ENCODE data around the gene LCP2. TPM values are rescaled to one million over a fixed set of nuclear protein-coding genes. Genes with fewer than 3 reads are reported as not detected.

The LCP2 gene
- polyA plus RNA-seq, 2 of the 4 experiments (the other 2 are of a cell fraction), result not detected

GRCh38 chr5:170280011-170280493 is 17.5 kb downstream of the LCP2 start:
- ATAC-seq (no peak; a peak in 1 of 6 replicates), FAIRE-seq (no peak)

GRCh38 chr5:170279459-170279817 is 18.1 kb downstream of the LCP2 start:
- DNase-seq (ENCODE audit: low read depth in 1 of 2, low spot score in 1 of 2) (no peak), ATAC-seq (no peak), FAIRE-seq (no peak)
- no peak overlapping the region; a peak in 1 of 6 replicates for H3K27ac ChIP-seq
- ChIA-PET CTCF (interaction anchor here (0.9 to 1.1 kb wide), 2 partner anchors 13 to 359 kb away, joined by 3 read pairs; no protein-coding TSS in a partner anchor), POLR2A (no interaction called here)
- H3K4me3 ChIP-seq, result no peak overlapping the region
- H3K4me2 ChIP-seq, result no peak overlapping the region
- no peaks in the 10 kb centered on the region for H3K4me1 ChIP-seq
- WGBS (ENCODE audit: missing lambda C conversion rate), result 80% methylated on average over 4 of the region's 4 CpGs
- H3K9me3 ChIP-seq, result peaks cover 12% of the 10 kb centered on the region; the same call in 2 of the 3 replicates
- TF ChIP-seq RFX5 (IDR thresholded peaks at IDR 0.05) (no peak), CBX8 (IDR thresholded peaks at IDR 0.05) (no peak), ATOH8 (CRISPR knock-in tag; IDR thresholded peaks at IDR 0.05; ENCODE audit: low read depth) (no peak), JUNB (IDR thresholded peaks at IDR 0.05) (no peak), EP300 (IDR thresholded peaks at IDR 0.05) (no peak), HMGXB4 (CRISPR knock-in tag; IDR thresholded peaks at IDR 0.05; ENCODE audit: borderline replicate concordance) (no peak)

More at GRCh38 chr5:170280011-170280493, 17.5 kb downstream of the LCP2 start:
- 49% methylated on average over 6 of the region's 6 CpGs for WGBS (ENCODE audit: missing lambda C conversion rate)
- H3K4me2 ChIP-seq, result no peak overlapping the region
- ChIA-PET CTCF (interaction anchor here (0.9 to 1.1 kb wide), 2 partner anchors 12 to 359 kb away, joined by 3 read pairs; no protein-coding TSS in a partner anchor), POLR2A (no interaction called here)
- H3K9me3 ChIP-seq, result peaks cover 16% of the 10 kb centered on the region; the same call in 2 of the 3 replicates
- no peak for DNase-seq (ENCODE audit: low read depth in 1 of 2, low spot score in 1 of 2)
- TF ChIP-seq BCL3 (IDR thresholded peaks at IDR 0.05), result no peak
- TF ChIP-seq RFX5 (IDR thresholded peaks at IDR 0.05), result no peak
- no peak for TF ChIP-seq ZC3H11A (IDR thresholded peaks at IDR 0.05)
- no peak for TF ChIP-seq RCOR1 (IDR thresholded peaks at IDR 0.05; ENCODE audit: low read depth, low read length)
- TF ChIP-seq USF2 (IDR thresholded peaks at IDR 0.05), result no peak
- no peak for TF ChIP-seq MAX (IDR thresholded peaks at IDR 0.05)
- no peak for TF ChIP-seq EHF (CRISPR knock-in tag; IDR thresholded peaks at IDR 0.05)
- no peak for TF ChIP-seq BHLHE40 (IDR thresholded peaks at IDR 0.05; ENCODE audit: low read depth, low read length)
- no peak for TF ChIP-seq ZNF302 (CRISPR knock-in tag; IDR thresholded peaks at IDR 0.05)
- H3K4me3 ChIP-seq, result no peak overlapping the region
- H3K27ac ChIP-seq, result no peak overlapping the region; a peak in 1 of 6 replicates
- H3K4me1 ChIP-seq, result no peaks in the 10 kb centered on the region

GRCh38 chr5:170278611-170279458 is 18.7 kb downstream of the LCP2 start:
- CTCF ChIA-PET, result interaction anchor here (0.5 to 1.1 kb wide), 4 partner anchors 11 to 360 kb away, joined by 3 read pairs; no protein-coding TSS in a partner anchor

More at GRCh38 chr5:170278611-170279458, 18.7 kb downstream of the LCP2 start:
- DNase-seq (ENCODE audit: low read depth in 1 of 2, low spot score in 1 of 2) (no peak), ATAC-seq (no peak), FAIRE-seq (no peak)
- no peak overlapping the region; a peak in 1 of 6 replicates for H3K27ac ChIP-seq
- TF ChIP-seq CHD4 (IDR thresholded peaks at IDR 0.05; ENCODE audit: borderline replicate concordance), result no peak
- no peak for TF ChIP-seq JUNB (IDR thresholded peaks at IDR 0.05)
- no peak for TF ChIP-seq HES2 (IDR thresholded peaks at IDR 0.05)
- TF ChIP-seq FOSB (CRISPR knock-in tag; IDR thresholded peaks at IDR 0.05), result no peak
- peaks cover 6% of the 10 kb centered on the region; the same call in 1 of the 3 replicates for H3K9me3 ChIP-seq
- no peak overlapping the region for H3K4me3 ChIP-seq
- whole genome bisulfite sequencing (ENCODE audit: missing lambda C conversion rate), result 71% methylated on average over 6 of the region's 9 CpGs
- H3K4me2 ChIP-seq, result no peak overlapping the region
- peaks cover 4% of the 10 kb centered on the region; the same call in 2 of the 3 replicates for H3K4me1 ChIP-seq
- POLR2A ChIA-PET, result no interaction called here

All from A549 (cell line).